ENCODE data around the gene USP2.

USP2 gene

DNA sequence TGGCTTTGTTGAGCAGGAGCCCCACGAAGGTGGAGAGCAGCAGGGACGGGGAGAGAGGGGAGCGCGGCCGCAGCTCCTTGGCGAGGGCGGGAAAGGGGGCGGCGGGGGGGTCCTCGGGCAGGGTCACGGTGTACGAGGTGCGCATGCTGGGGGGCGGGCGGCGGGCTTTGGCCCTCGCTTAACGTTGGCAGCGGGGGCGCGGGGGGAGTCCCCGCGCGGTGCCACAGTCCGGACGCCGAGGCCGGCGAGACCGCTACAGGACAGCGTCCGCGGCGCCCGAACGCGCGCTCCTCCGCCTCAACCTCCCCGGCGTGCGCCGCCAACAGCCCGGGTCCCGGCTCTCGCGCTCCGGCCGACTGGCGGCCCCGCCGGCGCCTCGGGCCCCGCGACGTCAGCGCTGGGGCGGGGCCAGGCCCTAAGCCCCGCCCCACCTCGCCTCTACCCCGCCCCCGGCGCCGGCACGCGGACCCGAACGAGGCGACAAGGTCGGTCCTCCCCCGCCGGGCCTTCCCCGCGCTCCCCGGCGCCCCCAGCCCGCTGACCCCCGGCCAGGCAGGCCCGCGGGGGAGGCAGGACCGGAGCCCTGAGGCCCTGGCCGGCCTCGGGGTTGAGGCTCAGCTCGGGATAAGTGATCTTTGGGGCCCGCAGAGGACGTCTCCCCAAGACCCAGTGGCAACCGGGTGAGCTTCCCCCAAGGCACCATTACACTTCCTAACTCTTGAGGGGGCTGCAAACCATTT lies 17.5 kb downstream of the USP2 start:
- in situ Hi-C loops (cut with MboI; ENCODE audit: low sequenced_read_pairs) = no loop called here

DNA sequence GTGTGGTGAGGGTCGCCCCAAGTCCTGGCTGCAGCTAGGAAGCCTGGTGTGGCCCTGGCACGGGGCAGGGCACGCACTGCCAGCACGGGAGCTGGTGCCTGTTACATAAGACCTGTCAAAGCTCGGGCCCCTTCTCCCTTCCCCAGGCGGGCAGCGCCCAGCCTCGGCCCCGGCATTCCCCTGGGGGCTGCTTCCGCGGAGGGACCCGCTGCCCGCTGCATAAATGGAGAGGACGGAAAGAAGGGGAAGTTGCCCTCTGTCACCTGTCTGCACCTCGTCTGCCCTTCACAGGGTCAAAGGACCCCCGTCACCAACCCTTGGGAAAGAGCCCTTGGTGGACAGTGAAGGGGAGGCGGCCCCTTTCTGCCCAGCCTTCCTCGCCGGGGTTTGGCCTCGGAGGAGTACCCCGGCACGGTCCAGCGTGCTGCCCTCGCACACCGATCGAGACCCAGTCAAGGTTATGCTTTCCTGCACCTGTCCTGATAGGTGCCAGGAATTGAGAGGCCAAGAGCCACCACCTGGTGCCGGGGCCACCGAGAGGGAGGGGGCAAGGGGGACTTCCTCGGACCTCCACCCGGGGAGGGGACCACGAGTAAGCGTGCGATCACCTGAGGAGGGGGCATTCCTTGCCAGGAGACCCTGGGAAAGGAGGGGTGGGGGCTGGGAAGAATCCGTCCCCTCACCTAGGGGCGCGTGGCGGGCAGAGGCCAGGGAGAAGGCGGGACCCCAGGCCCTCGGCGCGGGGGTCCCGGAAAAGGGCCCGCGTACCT lies 18.2 kb downstream of the USP2 start:
- in situ Hi-C loops (cut with MboI; ENCODE audit: low sequenced_read_pairs) = no loop called here

DNA sequence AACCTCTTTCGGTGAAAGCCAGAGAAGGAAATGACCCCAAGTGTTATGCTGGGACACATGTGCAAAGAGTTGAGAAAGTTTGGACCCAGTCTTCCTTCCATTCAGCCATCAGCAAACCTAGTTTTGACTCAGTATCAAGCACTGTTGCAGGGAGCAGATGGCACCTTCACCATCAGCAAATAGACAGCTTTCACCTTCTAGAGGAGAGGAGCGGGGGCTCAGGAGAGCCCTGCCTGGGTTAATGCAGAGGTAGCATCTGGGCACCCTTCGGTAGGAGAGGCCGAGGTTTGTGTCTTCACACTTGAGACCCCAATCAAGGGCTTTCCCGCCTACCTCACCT lies 18.8 kb downstream of the USP2 start:
- in situ Hi-C loops (cut with MboI; ENCODE audit: low sequenced_read_pairs) = no loop called here

DNA sequence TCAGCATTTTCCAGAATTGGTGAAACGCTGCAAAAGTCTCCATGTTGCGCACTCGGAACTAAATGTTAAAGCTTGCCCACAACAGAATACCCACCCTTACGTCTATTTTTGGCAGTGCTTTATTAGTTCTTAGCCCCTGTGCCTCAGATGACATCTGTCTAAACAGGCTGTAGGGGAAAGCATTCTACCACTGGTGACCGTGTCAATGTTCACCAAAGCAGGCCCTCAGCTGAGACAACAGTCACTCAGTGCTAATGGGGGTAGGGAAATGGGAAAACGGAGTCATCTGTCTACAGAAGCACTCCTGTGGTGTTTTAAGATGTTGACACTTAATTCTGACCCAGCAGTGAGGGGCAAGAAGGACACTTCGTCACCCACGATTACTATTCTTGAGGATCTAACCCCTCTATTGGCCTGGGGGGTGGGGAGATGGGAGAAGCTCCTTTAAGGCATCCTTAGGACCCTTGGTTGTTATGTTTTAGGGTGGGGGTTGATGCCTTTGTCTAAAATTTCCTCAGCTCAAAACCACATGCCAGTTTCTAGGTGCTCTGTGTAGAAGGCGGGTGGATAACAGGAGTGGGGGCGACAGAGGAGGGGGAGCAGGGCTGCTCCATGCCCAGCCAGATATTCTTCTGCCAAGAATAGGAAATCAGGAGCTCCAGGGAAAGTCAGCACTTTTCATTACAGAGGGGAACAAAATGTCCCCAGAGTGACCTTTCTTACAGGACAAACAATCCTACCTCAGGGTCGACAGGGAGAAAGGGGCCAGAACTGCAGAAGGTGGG lies 19.4 kb downstream of the USP2 start:
- in situ Hi-C loops (cut with MboI; ENCODE audit: low sequenced_read_pairs) = no loop called here

DNA sequence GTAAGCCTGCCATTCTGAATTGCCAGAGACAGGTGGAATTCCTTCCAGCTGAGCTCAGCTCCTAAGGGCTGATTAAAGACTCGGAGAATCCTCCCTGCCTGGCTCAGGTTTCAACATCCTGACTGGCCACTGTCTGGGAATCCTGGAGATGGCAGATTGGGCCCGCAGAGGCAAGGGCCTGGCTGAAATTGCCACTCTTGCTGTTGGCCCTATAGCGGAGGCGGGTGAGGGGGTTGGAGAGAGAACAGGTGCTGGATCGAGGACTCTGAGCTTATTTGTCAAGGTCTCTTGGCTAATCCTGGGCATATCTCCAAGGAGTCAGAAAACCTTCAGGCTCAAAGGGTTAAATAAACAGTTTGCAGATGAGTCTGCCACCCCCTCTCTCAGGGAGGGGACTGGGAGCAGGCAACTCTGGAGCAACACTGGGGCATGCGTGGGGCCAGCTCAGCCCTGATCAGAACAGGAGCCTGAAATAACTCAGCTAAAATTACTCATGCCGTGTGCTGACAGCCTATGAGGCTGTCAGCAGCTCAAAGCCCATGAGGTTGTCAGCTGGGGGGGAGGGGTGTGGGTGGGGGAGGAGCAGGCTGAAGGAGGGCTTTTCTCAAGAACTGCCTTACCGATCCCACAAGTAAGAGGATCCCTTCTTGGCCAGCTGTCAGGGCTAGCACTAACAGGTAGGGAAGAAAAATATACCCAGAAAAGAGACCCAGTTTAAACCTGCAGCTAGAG lies 20.3 kb downstream of the USP2 start:
- in situ Hi-C loops (cut with MboI; ENCODE audit: low sequenced_read_pairs) = no loop called here

DNA sequence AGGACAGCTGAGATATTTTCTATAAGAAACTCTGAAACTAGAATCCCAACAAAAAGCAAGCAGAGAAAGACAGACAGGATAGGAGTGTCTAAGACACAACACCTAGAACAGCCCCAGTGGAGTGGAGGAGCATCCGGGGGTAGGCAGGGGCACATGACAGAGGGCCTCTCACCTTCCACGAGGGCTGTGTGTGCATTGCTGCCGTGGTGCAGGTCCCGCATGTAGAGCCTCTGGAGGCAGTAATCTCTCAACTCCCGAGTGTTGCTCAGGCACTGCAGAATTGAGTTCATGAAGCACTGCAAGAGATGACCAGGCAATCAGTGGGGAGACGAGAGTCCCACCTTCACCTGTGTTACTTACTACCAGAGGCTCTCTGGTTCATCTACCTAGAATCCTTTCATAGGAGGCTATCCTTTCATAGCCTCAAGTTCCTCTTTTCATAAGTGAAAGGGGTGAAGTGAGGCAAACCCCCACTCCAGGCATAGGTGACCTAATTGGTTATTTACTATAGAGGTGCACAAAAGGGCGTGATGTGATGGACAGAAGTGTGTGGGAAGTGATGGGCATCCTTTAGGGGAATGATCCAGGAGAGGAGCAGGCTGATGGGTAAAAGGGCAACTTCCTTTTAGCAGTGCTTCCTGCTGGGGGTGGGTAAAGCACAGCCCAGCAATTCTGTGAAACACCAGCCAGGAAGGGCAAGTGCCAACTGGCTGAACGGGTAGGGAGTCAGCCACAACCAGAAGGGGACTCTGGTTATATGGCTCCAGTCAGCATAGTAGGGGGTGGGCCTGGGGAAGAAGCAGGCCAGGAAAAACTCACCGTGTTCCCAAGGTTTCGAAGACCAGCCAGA lies 21.9 kb downstream of the USP2 start:
- in situ Hi-C loops (cut with MboI; ENCODE audit: low sequenced_read_pairs) = no loop called here

DNA sequence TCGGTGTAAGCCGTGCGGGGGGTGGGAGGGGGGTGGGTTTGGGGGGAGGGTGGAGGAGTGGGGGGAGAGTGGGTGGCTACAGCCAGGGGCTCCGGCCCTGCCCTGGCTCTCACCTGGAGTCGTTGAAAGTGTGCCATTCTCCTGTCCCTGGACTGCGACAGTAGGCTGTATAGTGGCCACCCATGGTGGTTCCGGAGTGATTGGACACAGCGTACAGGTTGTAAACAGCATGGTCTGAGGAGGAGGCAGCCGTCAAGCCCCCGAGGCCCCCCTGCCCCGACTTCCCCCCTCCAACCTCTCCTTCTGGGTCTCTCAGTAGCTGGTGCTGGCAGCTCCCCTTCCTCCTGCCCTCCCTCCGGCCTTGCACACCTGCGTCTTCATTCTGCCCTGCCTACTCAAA lies 24.4 kb downstream of the USP2 start:
- in situ Hi-C loops (cut with MboI; ENCODE audit: low sequenced_read_pairs) = no loop called here

DNA sequence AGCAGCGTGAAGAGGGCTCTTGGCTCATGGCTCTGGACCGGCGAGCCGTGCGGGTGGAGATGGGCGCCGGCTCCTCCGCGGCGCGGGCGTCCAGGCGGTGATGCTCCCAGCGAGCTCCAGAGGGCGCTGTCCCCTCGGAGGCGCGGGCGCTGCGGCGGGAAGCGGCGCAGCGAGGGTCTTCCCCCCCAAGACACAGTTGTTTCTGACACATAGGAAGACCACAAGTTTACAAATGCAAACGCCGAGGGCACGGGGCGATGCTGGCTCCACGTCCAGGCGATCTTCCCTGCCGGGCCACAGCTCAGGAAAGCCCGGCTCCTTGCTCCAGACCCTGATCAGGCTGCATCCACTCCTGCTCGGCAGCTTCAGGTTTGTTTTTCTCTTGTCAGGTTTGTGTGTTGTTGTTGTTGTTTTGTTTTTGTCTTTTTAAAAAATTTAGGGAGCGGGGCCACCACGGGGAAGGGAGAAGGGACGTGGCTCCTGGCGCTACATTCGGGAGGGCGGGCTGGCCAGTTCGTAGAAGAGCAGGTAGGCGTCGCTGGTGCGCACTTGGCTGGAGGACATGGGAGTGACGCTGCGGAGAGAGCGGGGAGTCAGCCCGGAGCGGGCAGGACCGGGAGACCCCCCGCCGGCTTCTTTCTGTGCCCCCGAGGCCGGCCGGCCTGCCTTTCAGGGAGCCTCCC lies 25.0 kb downstream of the USP2 start:
- in situ Hi-C loops (cut with MboI; ENCODE audit: low sequenced_read_pairs) = no loop called here

DNA sequence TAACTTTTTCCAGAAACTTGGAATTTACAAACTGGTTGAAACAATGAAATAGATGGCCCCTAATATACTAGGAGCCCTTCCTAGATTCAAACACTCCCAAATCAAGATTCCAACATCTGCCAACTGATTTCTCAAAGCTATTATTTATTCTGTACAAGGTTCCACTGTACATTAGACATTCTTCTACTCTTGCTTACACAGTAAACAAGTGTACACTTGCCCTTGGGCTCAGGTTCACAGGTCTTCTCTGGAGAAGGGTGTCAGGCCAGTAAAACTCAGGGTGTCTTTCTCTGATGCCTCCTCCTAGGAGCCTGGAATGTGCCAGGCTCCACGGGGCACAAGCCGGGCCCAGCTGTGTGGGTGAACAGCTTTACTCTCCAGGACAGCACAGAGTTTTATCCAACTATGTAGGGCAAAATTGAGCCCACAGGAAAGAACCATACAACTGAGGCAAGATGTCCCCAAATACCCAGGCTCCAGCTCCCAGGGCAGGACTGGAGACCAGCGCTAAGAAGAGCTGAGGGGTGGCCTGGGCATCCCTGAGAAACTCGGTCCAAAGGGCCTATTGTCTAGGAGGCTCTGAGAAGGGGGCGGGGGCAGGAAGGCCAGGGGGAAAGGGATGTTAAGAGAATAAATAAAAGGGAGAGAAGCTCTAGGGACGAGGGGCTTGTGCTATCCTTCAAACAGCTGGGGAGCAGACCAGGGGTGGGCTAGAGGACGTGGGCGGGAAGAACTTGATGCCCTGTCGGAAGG lies 26.2 kb downstream of the USP2 start:
- in situ Hi-C loops (cut with MboI; ENCODE audit: low sequenced_read_pairs) = no loop called here

DNA sequence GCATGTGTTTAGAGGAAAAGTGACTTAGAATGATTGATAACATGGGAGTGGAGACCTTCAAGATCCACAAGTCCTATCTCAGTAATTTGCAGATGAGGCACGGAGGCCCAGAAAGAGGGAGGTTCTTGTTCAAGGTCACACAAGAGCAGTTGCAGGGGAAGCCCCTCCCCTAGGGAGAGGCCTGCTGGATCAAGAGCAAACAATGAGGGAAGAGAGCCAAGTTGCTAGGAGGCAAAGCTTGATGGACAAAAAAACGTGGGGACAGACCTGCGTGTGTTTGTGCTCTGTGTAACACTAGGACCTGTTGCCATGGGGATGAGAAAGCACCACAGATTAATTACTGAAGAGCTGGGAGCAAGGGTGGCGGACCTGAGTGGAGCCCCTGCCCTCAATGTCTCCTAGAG lies 28.6 kb downstream of the USP2 start:
- in situ Hi-C loops (cut with MboI; ENCODE audit: low sequenced_read_pairs) = no loop called here

DNA sequence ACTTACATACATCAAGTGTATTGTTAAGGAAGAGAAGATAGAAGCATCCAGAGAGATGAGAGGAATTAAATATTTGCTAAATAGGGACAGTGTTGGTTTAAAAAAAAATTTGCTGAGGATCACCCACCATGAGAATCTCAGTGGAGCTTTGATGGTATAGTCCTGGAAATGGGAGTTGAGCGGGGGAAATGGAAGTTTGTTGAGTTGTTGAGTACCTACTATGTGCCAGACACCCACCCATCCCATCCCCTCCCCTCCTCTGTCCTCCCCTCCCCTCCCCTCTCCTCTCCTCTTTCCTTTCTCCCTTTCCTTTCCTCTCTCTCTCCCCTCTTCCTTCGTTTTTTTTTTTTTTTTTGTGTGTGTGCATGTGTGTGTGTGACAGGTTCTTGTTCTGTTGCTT lies 30.3 kb downstream of the USP2 start:
- in situ Hi-C loops (cut with MboI; ENCODE audit: low sequenced_read_pairs) = no loop called here

DNA sequence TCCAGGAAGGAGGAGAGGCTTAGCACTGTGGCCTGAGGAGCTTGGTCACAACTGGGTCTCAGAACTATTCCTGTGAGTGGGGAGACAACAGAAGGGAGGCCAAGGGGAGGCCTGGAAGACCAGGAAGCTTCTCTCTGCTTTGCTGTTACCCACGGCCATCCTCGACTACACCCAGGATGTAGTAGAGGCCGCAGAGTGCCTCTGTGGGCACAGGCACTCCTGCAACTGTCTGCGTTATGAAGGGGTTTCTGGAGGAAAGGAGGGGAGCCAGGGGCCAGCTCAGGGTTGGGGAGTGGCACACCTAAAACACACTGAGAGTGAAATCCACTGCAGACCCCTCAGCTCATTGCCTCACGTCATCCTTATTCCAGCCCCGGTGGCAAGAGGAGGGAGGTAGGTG lies 31.2 kb downstream of the USP2 start:
- in situ Hi-C loops (cut with MboI; ENCODE audit: low sequenced_read_pairs) = no loop called here

DNA sequence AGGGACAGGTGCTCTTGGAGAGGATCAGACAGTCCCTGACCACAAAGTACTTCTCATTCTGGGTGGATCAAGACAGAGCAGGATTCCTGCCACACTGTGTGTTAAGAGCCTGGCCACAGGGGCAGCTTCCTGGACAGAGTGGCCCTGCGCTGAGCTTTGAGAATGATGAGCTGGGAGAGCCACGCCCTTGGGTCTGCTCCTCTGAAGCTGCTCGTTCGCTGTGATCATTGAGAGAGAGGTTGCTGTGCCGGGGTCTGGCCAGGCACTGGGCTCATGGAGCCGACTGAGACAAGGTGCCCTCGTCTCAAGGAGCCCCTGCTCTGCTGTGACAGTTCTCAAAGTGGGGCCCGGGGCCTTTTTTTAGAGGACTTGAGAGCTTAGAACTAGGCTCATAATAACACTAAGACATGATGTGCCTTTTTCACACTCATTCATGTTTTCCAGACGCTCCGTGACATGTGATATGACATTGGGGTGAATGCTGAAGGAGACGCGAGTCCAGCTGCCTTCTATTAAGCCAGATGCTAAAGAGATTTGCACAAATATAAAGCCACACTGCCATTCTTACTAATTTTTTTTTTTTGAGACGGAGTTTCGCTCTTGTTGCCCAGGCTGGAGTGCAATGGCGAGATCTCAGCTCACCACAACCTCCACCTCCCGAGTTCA lies 33.4 kb downstream of the USP2 start:
- in situ Hi-C loops (cut with MboI; ENCODE audit: low sequenced_read_pairs) = no loop called here

DNA sequence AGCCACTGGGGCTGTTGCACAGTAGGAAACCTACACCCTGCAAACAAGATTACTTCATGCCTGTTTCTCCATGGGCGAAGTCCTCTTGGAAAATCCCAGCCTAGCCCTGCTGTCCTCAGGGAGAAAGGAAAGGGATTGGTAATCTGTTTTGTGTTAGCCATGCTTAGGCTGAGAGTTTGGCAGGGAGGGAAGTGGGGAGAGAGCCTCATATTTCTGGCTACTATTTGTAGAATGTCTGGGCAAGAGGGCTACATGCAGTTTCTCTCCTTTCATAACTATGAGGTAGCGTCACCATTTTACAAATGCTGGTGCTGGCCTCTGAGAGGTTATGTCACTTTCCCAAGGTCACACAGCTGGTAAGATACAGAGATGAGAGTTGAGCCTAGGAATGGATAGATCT lies 34.2 kb downstream of the USP2 start:
- in situ Hi-C loops (cut with MboI; ENCODE audit: low sequenced_read_pairs) = no loop called here

DNA sequence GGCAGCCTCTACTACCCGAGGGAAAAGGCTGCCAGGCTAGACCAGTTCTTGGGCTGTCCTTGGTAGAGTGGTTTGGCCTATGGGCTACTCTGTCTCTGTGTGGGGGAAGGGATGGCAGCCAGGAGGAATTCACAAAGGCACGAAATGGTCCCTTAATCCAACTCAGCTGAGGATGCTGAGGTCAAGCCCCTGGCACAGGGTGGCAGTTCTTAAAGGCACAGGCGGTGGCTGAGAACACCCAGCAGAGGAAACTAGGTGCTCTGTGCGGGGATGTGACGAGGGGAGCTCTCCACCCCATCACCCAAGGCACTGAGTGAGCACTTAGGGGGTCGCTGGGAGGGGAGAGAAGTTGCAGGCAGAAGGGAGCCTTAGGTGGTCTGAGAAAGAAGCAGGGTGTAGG lies 34.9 kb downstream of the USP2 start, which contains the start of gene MFRP:
Gene MFRP (minus strand): TSS at position 101 of the 400 bp plus-strand sequence. CDS start 192 bp downstream, outside the sequence.
- in situ Hi-C loops (cut with MboI; ENCODE audit: low sequenced_read_pairs) = no loop called here

DNA sequence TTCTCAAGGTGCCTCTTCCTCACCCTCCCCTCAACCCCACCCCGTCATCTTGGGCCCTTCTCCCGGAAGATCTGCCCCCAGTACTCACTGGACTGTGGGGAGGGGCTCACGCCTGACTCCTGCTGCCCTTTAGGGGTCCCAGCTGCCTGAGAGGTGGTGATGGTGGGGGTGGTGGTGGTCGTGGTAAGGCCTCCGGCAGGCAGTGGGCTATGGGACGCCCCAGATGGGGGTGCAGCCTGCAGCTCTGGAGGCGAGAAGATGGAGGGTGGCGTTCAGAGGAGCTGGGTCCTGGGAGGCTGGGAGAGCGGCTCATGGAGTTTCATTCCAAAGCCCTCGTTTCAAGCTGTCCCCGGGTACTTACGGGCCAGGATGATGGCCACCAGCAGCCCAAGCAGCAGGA lies 35.8 kb downstream of the USP2 start:
- in situ Hi-C loops (cut with MboI; ENCODE audit: low sequenced_read_pairs) = no loop called here

DNA sequence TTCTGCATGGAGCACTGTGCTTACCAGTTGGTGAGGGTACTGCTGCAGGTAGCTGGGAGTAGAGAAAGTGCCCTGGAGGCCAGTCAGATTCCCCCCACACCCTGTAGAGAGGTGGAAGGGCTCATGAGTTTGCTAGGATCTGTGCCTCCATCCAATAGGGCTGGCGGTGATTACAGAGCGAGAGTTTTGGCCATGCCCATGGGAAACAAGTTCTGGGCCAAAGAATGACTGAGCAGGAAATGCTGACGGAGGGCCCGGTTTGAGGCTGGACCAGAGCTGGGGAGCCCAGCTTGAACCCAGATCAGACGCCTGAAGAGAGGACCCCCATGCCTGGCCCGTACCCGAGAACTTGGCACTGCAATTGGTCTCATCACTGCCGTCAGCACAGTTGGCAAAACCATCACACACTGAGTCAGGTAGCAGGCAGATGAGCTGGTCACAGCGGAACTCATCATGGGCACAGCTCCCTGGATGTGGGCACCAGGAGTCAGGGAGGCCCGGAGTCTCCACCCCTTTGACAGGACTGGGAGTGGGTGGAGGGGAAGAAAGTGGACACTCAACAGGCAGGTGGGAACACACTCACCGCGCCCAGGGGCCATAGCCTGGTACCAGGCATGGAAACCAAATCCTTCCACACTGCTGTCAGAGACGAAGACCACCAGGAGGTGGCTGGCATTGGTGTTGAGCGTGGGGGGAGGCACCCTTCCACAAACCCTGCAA lies 37.0 kb downstream of the USP2 start:
- in situ Hi-C loops (cut with MboI; ENCODE audit: low sequenced_read_pairs) = no loop called here

DNA sequence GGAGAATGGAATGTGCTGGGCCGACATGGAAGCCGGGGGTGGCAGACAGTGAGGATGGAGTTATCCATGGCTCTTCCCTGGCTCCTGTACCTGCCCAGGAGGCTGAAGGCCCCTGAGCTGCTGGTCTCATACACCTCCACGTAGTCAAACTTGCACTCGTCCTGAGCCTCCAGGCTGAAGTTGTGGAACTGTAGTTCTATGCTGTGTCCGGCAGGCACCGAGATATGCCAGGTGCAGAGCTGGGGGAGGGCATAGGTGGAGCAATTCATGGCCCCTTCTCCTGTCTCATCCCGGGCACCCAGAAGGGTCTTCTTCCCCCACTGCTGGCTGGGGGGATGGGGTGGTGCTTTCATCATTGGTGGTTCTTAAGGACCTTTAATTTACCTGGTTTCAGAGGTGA lies 37.8 kb downstream of the USP2 start:
- in situ Hi-C loops (cut with MboI; ENCODE audit: low sequenced_read_pairs) = no loop called here

All from HL-60/S4 treated with retinoic acid at 250 ng/mL for 4 days and 3 days (cell line).